Dermis microvascular lymphatic vessel endothelial cell (primary cell): ENCODE data around the gene GAPT. TPM values are rescaled to one million over a fixed set of nuclear protein-coding genes. Genes with fewer than 3 reads are reported as not detected.
A peak's percentile ranks its signal among the peaks of the same experiment; 100 is the strongest.

Source experiments
- DNase-seq, 2 donors: peaks; one replicate each; pipeline versions ENCODE4 v3.0.0 to v3.0.0-alpha.2; 2010; ENCODE audit warnings: low read depth in 2 of 2
- total RNA-seq: library from RNA; depleted of rRNA; stranded (reverse); fragments of >200 nt; gene quantifications from 2 replicates; pipeline ENCODE4 v1.2.1, GENCODE V29; 2014

GAPT gene
- total RNA-seq = not detected in 2 replicates

GRCh38 chr5:58491216-58491892, at the start of gene GAPT:
Gene GAPT (plus strand): TSS chr5:58491435. CDS start chr5:58494537, 3,102 bp downstream.
- DNase-seq = no peak

- no peak for DNase-seq
Measured at GRCh38 chr5:58444805-58445204, 46.4 kb upstream of the GAPT start.

- DNase-seq = no peak
Measured at GRCh38 chr5:58446024-58446423, 45.2 kb upstream of the GAPT start.

- DNase-seq = no peak
Measured at GRCh38 chr5:58447226-58447625, 44.0 kb upstream of the GAPT start.

GRCh38 chr5:58450018-58450417, 41.2 kb upstream of the GAPT start:
- DNase-seq = no peak

GRCh38 chr5:58450811-58451629, 40.2 kb upstream of the GAPT start:
- peak in 1 of 2 donors; percentile 24 for DNase-seq

- DNase-seq = peak in 1 of 2 donors; percentile 41
Measured at GRCh38 chr5:58451732-58452565, 39.3 kb upstream of the GAPT start.

- DNase-seq = peak in 1 of 2 donors; percentile 44
Measured at GRCh38 chr5:58452566-58453258, 38.5 kb upstream of the GAPT start.

GRCh38 chr5:58453306-58453705, 37.9 kb upstream of the GAPT start:
- peak in 1 of 2 donors; percentile 15 for DNase-seq

GRCh38 chr5:58454025-58454424, 37.2 kb upstream of the GAPT start:
- peak in 1 of 2 donors; percentile 12 for DNase-seq

- DNase-seq = peak in 1 of 2 donors; percentile 13
Measured at GRCh38 chr5:58455066-58455465, 36.2 kb upstream of the GAPT start.

- peak in 1 of 2 donors; percentile 17 for DNase-seq
Measured at GRCh38 chr5:58455480-58455879, 35.8 kb upstream of the GAPT start.

- DNase-seq = peak in 1 of 2 donors; percentile 3
Measured at GRCh38 chr5:58456026-58456425, 35.2 kb upstream of the GAPT start.

- peak in 1 of 2 donors; percentile 5 for DNase-seq
Measured at GRCh38 chr5:58456486-58456885, 34.7 kb upstream of the GAPT start.

GRCh38 chr5:58457050-58457449, 34.2 kb upstream of the GAPT start:
- DNase-seq = peak in 1 of 2 donors; percentile 28

- no peak for DNase-seq
Measured at GRCh38 chr5:58458141-58458742, 33.0 kb upstream of the GAPT start.

GRCh38 chr5:58458743-58459145, 32.5 kb upstream of the GAPT start:
- peak in 1 of 2 donors; percentile 35 for DNase-seq

GRCh38 chr5:58459146-58460001, 31.9 kb upstream of the GAPT start:
- peak in 1 of 2 donors; percentile 43 for DNase-seq

- peak; percentile 86 to 94 for DNase-seq
Measured at GRCh38 chr5:58460002-58460731, 31.1 kb upstream of the GAPT start, which contains the start of gene PLK2. Gene PLK2 (minus strand): TSS chr5:58460086. CDS start chr5:58459959, 127 bp downstream.
